Measurements from ENCODE around the gene TNS4.

The TNS4 gene

DNA sequence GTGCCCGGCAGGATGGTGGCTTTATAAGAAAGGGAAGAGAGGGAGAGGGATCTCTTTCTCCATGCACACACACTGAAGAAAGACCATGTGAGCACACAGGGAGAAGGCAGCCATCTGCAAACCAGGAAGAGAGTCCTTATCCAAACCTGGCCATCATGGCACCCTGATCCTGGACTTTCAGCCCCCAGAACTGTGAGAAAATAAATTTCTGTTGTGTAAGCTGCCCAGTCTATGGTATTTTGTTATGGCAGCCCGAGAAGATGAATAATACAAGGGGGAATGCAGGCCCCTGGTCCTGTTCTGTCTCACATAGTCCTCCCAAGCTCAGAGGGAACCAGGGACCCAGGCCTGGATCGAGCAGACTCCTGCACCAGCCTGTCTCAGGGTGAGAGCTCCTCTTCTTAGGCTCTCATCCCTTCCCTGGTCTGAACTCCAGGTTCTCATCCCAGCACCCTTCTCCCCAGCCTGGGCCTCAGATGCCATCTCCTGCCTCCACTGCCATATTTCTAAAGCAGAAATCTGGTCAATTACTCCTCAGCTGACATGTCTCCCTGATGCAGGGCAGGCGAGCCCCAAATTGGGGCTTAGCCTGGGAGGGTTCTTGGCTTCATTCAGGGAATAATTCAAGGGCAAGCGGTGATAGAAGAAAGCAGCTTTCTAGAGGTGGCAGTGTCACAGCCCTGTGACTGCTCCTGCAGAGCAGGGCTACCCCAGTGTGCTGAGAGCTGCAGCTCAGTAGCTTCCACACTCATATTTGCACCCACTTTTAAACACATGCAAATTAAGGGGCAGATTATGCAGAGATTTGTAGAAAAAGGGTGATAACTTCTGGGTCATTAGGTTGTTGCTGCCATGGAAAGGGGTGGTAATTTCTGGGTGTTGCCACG, 29.3 kb downstream of the TNS4 start:
- DNase-seq (ENCODE audit: low spot score) = no peak

DNA sequence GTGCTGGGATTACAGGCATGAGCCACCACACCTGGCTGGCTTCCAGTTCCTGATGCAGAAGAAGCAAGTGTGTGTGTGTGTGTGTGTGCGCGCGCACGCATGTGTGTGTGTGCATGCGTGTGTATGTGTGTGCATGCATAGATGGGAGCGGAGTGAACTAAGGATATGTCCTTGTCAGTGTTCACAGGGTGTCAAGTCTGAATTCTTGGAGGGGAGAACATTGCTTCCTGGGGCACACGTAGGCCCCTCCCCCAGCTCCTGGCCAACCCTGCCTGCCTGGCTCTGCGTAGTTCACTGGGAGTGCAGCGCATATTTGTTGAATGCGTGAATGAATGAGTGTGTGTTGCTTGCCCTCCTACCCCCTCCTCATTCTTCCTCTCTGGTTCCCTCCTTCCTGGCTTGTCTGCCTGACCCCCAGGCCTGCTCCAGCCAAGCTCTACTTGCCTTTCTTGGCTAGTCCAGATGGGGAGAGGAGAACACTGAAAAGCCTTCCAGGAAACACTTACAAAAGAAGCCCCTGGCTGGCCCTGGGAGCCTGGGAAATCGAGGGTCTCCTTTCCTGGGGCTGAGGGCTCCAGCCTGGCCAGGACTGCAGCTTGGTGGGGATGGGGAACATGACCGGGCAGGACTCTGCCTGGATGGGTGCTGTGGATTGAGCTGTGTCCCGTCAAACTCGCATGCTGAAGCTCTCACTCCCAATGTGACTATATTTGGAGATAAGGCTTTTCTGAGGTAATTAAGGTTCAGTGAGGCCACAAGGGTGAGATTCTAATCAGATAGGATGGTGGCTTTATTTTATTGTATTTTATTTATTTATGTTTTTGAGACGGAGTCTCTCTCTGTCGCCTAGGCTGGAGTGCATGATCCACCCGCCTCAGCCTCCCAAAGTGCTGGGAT, 30.2 kb downstream of the TNS4 start:
- DNase-seq (ENCODE audit: low spot score) = no peak

DNA sequence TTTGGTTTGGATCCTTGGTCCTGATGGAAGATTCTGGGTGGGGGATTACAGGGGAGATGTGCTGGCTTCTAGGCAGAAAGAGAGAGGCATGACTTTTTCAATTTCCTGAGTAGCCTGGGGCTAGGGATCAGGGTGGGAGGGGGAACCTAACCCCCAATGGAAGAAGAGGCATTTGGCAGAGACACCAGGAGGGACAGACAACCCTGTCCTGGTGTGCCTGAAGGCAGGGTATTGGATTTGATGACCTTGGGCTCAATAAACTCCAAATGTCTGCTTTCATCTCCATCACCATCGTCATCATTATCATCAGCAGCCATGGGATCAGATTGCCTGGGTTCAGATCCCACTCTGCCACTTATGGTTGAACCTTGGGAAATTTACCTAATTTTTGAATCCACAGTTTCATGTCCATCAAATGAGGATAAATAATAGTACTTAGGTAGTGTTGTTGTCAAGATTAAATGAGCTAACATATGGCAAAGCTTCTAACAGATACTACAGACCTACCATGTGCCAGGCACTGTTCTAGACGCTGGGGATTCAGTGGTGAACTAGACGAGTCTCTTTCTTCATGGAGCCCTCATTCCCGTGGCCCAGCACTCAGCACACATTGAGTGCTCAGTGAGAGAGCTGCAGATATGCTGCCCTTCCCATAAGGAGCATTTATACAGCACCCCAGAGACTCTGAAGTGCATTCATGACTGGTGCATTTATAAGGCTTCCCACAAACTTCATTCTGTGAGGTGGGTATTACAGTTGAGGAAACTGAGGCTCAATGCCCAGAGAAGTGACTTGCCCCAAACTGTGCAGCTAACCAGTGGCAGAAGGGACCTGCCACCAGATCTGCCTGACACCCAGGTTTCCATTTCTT, 31.4 kb downstream of the TNS4 start:
- DNase-seq (ENCODE audit: low spot score) = no peak

DNA sequence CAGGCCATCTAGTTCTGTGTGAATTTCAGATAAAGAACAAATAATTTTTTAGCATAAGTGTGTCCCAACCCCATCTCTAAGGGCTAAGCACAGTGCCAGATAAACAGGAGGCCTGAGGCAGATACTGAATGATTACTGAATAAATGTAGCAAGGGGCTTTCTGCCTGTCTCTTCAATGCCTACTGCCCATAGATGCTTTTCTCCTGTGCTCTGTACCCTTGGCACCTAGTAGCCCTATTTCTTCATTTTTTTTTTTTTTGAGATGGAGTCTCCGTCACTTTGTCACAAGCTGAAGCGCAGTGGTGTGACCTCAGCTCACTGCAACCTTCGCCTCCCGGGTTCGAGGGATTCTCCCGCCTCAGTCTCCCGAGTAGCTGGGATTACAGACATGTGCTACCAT, 32.9 kb downstream of the TNS4 start:
- no peak for DNase-seq (ENCODE audit: low spot score)

DNA sequence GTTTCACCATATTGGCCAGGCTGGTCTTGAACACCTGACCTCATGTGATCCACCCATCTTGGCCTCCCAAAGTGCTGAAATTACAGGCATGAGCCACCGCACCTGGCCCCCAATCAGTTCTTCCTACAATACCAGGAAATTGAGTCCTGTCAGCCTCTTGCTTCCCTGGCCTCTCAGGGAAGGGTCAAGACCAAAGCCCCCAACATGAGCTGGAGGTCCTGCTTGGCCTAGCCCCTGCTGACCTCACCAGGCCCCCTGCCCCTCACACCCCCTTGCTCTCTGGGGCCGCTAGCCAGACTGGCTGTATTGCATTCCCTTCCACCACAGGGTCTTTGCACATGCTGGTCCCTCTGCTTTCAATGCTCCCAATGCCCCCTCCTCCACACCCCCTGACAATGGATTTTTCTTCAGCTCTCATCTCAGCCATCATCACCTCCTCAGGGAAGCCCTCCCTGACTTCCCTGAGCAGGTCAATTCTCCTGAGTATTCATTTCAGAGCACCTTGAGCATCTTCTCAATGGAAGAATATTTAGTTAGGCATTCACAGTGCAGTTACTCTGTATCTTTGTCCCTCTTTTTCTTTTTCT, 34.0 kb downstream of the TNS4 start:
- DNase-seq (ENCODE audit: low spot score) = no peak

DNA sequence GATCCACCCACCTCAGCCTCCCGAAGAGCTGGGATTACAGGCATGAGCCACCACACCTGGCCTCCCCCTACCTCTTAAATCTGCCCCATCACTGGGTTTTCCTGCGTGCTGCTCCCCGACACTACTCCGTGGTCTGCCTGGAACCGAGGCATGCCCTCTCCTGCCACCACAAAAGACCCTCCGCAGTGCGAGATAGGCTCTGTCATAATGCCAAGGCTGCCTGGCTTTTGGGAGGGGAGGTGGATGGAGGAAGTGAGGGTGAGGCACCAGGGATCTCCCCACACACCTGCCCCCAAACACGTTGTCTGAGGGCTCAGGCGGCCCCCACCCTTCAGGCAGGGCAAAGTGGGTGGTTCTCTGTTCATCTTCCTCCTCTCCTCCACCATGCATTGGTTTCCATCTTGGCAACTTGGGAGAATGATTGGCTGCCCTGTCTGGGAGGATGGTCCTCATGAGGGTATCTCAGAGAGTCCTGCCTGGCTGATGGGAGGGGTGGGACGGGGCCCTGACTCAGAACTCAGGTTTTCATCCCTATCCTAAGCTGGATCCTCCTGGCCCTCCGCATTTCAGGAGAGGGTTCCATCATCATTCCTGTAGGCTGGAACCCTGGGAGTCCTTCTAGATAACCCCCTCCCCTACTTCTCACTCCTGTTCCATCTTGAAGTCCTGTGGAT, 35.0 kb downstream of the TNS4 start:
- no peak for DNase-seq (ENCODE audit: low spot score)

DNA sequence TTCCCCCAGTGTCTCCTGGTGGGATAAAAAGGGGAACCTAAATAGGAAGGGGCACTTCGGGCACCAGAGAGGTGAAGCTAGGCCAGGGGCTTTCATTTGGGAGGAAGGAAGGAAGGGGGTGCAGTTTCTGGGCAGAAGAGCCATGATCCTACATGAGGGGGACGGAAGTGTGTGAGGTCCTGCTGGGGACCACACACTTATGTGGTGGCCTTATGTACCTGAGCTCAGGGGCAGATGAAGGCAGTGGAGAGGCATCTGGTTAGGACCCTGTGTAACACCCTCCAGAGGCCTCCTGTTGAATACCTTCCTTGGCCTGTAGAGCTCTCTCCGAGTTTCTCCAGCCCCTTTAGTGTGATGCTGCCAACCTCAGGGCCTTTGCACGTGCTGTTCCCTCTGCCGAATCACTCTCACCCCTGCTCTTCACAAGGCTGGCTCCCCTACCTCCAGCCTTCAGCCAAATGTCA, 37.0 kb downstream of the TNS4 start:
- no peak for DNase-seq (ENCODE audit: low spot score)

DNA sequence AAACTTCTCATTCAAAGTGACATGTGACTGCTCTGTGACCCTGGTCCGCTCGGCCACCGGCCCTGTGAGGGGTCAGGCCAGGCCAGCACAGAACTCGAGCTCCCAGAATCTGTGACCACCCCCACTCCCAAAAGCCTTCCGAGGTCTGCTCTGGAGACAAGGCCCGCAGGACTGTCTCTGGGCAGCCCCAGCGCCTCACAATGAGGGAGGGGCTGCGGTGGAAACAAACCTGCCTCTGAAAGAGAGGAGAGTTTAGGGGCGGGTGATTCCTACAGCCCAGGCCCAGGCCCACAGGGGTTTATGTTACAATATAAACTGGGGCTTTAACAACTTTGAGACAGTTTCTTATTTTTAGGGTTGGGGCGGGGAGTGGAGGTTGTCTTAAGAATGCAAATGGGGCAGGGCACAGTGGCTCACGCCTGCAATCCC, 38.3 kb downstream of the TNS4 start:
- no peak for DNase-seq (ENCODE audit: low spot score)

DNA sequence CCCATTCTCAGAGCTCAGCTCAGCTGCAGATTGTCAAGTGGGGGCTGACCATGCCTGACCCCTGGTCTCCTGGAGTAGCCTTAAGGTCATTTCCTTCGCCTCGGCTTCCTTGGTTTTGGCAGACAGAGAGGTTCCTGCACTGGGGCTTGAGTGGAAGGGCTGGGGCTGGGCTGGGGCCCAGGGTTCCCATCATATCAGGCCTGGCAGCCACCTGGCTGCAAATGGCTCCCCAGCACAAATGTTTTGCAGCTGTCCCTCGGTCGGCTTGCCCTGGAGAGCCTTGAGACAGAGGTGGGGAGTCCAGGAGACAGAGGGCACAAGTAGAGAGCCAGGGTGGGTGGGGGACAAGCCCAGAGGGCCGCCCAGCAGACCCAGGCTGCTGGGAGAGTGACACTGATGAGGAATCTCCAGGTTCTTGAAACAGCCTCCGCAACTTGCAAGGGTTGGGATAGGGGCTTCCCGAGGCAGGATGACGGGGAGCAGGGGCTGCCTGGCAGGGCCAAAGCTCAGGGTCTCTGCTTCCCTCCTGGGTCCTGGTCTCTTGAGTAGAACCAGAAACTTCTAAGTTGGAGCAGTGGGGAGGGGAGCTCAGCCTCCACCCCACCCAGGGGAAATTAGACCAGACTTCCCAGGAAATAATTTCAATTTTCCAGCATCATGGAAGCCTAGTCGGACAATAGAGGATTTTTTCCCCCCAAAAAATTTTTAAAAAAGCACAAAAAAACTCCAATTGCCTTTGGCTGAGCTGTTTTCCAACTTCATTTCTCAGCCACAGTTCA, 38.9 kb downstream of the TNS4 start:
- DNase-seq (ENCODE audit: low spot score) = no peak

DNA sequence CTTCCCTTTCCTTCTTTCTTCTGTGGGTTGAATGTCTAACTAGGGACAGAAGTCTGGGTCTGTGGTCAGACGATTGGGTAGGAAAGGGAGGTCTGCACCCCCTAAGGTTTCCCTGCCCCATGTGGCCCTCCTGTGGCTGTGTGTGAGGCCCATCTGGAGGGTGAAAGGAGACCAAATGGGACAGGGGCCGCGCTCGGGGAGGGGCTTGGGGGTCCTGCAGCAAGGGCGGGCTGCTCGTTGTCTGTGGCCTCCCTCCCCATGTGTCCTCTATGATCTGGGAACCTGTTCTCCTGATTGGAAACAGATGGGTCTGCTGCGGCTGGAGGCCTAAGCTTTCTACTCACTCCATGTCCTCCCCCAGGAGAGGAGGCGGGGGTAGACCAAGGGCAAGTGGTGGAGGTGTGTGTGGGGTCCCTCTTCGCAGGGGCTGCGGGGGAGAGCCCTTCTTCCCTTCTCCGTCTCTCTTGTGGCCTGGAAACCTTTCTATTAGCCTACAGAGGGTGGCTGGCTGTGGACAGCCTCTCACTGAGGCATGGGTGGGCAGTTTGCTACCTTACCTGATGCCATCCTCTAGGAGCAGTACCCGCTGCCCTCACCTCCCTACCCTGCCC, 39.6 kb downstream of the TNS4 start:
- DNase-seq (ENCODE audit: low spot score) = no peak

DNA sequence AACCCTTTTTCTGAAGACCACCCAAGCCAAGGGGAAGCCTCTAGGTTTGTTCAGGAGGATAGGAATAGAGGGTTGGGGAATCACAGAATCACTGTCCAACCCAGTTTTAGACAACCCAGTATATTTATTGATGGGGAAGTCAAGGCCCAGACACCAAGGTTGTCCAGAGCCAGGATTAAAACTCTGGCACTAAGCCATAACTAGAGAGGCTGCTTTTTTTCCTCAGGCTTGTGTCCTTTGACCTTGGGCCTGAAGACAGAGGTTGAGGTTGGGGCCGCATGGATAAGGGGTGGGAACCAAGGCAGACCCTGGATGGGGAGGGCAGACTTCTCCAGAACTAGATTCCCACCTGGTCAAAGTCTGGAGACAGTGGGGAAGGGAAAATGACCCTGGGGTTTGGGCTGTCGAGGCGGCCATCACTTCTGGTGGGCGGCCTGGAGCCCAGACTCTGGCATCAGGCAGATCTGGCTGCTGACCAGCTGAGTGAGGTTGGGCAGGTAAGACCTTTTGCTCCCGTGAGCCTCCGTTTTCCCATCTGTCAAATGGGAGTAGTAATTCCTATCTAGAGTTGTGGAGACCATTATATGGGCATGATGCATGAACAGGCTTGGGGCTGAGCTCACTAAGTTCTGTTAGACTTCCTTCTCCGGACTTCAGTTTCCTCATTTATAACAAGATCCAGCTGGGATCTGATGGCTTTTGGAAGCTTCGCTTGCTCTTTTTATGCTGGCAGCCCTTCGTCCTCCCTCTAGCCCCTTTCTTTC, 40.3 kb downstream of the TNS4 start:
- no peak for DNase-seq (ENCODE audit: low spot score)

DNA sequence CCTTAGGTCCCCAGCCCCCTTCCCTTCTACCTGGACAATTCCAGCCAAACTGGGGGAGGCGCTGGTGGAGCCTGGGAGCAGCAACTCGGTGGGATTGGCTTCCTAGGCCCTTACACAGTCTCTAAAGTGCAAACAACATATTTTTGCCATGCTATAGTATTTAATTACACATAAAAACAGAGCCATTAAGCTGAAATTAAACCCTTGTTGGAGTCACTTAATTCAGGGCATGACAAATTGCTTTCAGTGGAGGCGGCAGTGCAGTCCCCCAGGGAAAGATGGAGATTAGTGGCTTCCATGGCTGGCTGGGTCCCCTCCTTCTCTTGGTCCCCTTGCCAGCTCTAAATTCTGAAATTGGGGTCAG, 40.8 kb downstream of the TNS4 start:
- DNase-seq (ENCODE audit: low spot score) = no peak

DNA sequence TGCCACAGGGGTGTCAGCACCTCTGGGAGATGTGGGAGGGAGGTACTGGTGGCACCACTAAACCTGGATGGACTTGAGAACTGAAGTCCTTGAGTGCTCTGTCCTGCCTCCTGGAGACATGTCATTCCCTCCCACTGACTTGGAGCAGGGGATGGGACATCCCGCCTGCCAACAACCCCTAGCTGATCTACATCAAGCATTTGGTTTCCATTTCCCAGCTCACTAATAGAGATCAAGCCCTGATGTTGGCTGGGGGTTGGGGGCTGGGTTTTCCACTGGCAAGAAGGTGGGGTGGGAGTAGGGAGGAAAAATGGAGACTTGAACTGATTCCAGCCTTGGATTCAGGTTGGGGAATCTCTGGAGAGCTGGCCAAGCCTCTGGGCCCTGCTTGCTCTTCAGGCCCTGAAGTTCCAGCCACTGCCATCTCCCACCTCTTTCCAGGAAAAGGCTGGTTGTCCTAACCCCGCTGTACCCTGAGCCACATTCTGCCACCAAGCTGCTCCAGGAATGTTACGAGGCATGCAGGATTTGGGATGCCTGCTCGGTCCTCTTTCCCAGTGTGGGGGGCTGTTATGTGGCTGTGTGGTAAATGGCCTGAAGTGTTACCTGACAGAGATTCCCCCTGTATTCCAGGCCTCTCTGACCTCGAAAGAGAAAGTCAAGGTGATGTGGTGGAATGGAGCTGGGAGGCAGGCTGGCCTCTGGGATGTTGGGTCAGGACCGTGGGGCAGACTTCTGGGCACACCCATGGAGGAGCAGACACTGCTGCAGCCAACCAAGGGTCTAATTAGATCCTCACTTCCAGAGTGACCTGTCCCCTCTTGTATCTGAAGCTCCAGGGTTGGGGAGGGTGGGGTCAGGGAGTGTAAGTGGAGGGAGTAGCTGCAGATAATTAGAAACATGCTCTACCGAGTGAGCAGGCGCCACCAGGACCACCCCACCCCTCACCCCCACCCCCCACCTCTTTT, 41.5 kb downstream of the TNS4 start:
- DNase-seq (ENCODE audit: low spot score) = no peak

DNA sequence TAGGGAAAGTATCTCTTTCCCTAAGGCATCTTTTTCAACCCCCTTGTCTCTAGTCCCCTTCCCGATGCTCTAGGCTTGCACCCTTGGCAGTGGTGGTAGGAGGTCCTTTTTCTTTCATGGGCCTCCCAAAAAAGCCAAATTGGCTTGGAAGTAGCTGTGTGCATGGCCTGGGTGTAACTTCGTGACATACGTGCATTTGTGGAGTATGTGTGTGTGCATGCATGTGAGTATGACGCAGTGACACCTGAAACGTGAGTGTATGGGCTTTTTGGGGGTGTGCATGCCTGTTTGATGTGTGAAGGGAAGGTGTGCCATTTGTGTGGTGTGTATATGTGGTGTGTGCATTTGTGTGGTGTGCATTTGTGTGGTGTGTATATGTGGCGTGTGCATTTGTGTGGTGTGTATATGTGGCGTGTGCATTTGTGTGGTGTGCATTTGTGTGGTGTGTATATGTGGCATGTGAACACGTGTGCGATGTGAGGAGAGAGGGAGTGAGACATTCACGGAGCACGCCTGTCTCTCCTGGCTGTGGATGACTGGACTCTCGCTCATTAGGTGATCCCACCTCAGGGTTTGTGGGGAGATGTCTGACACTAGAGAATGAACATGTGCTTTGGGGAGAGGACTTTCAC, 42.5 kb downstream of the TNS4 start:
- no peak for DNase-seq (ENCODE audit: low spot score)

DNA sequence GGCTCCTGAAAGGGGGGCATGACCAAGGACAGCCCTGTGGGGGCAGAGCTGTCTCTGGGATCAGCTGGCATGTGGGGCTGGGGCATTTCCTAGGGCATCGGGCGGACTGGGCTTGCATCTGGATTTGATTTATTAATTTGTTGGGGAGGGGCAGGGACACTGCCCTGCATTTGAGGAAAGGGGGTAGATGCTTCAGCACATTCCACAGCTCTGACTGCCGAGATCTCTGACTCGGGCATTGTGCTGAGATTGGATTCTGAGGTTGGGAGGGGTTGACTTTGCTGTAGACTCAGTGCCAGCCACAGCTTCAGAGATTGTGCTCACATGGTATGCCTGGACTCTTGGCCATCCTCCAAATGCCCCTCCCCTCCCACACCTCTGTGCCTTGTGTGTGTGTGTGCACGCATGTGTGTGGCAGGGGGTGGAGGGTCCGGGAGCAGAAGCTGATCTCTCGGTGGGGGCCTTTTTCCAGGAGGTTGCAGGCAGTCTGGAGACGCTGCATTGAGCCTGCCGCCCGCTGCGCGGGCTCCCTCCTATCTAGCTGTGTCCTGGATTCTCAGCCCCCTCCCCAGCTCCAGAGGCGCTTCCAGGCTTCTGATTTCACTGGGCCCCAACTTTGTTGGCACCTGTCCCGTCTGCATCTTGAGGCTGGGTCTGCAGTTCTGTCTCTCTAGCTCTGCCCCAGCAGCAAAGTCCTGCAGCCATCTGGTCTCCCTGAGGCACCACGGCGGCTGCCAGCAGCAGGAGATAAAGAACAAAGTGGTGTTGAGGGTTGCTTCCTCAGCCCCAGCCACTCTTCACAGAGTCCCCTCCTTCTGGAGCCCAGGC, 43.2 kb downstream of the TNS4 start:
- DNase-seq (ENCODE audit: low spot score) = no peak

DNA sequence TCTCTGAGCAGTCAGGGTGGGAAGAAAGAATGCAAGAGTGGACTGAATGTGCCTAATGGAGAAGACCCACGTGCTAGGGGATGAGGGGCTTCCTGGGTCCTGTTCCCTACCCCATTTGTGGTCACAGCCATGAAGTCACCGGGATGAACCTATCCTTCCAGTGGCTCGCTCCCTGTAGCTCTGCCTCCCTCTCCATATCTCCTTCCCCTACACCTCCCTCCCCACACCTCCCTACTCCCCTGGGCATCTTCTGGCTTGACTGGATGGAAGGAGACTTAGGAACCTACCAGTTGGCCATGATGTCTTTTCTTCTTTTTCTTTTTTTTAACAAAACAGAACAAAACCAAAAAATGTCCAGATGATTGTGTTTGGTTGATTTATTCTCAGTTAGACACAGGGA, 44.1 kb downstream of the TNS4 start:
- no peak for DNase-seq (ENCODE audit: low spot score)

Measured in putamen (tissue), 1 donor.